OCI-LY3 (cell line): Measurements from ENCODE around the gene PPP1R1B.

Experiments
- H2AFZ ChIP-seq: fragments of 200-600, 300-600 bp; shearing (Covaris generic); 2 replicates; pipeline ENCODE4 v1.6.0; 2014; ENCODE audit warnings: antibody characterized with exemption, low read depth, low read length
- H3K27ac ChIP-seq: fragments of 200-600, 300-600 bp; sonication (generic); 2 replicates; pipeline ENCODE4 v1.5.1; 2014; ENCODE audit warnings: mild to moderate bottlenecking, low read length, moderate library complexity, mixed read lengths
- H3K27me3 ChIP-seq: fragments of 200-600, 300-600 bp; sonication (generic); 2 replicates; pipeline ENCODE4 v1.6.1; 2014; ENCODE audit warnings: low read depth, low read length, mixed read lengths
- H3K36me3 ChIP-seq: fragments of 200-600, 300-600 bp; sonication (generic); replicated peaks from 2 replicates; pipeline ENCODE3; 2014; ENCODE audit warnings: low read depth, low read length, mixed read lengths
- H3K4me1 ChIP-seq: fragments of 300-600, 200-600 bp; sonication (generic); 2 replicates; pipeline ENCODE4 v1.6.1; 2014; ENCODE audit warnings: low read length, mixed read lengths
- H3K4me2 ChIP-seq: fragments of 200-600, 300-600 bp; sonication (generic); 2 replicates; pipeline ENCODE4 v1.6.1; 2014; ENCODE audit warnings: low read length, mixed read lengths
- H3K4me3 ChIP-seq: fragments of 300-600, 200-600 bp; sonication (generic); 2 replicates; pipeline ENCODE4 v1.5.1; 2014; ENCODE audit warnings: antibody characterized with exemption, mild to moderate bottlenecking, low read length, moderate library complexity
- H3K79me2 ChIP-seq: fragments of 300-600, 200-600 bp; shearing (Covaris generic); 2 replicates; pipeline ENCODE4 v1.6.1; 2014; ENCODE audit warnings: mild to moderate bottlenecking, low read length, mixed read lengths
- H3K9ac ChIP-seq: fragments of 300-600, 200-600 bp; shearing (Covaris generic); 2 replicates; pipeline ENCODE4 v1.6.0; 2014; ENCODE audit warnings: mild to moderate bottlenecking, low read length, moderate library complexity
- H3K9me3 ChIP-seq: fragments of 200-600, 300-600 bp; shearing (Covaris generic); 2 replicates; pipeline ENCODE4 v1.6.1; 2014; ENCODE audit warnings: low read length, mixed read lengths; ENCODE audit not compliant: insufficient read depth
- H4K20me1 ChIP-seq: fragments of 200-600, 300-600 bp; sonication (generic); 2 replicates; pipeline ENCODE4 v1.6.1; 2016; ENCODE audit warnings: low read length, mixed read lengths; ENCODE audit not compliant: insufficient read depth
- CTCF ChIP-seq: fragments of 200-600, 300-600 bp; sonication (generic); IDR thresholded peaks from 2 replicates; pipeline ENCODE4 v1.5.1; 2014; ENCODE audit warnings: antibody characterized with exemption, low read length, low read depth
- EZH2phosphoT487 ChIP-seq: fragments of 200-600 bp; shearing (Covaris generic); IDR thresholded peaks from 2 replicates; pipeline ENCODE4 v1.6.1; 2018; ENCODE audit warnings: antibody characterized with exemption, mixed run types, low read depth

PPP1R1B gene

GRCh38 chr17:39683295-39683939 lies 56.7 kb downstream of the PPP1R1B start:
- Histone ChIP-seq H3K9me3 (no peaks in the 10 kb centered on the region), H3K4me1 (peaks cover 11% of the 10 kb centered on the region), H4K20me1 (no peaks in the 10 kb centered on the region), H2AFZ (no peak overlapping the region), H3K79me2 (no peaks in the 10 kb centered on the region), H3K4me2 (no peak overlapping the region), H3K9ac (no peak overlapping the region), H3K27me3 (no peaks in the 10 kb centered on the region), H3K36me3 (no peaks in the 10 kb centered on the region), H3K4me3 (no peak overlapping the region), H3K27ac (no peak overlapping the region)
- TF ChIP-seq EZH2phosphoT487 (no peak), CTCF (no peak)

- Histone ChIP-seq H3K79me2 (no peaks in the 10 kb centered on the region; the same call in 1 of the 2 replicates), H3K4me1 (peaks cover 20% of the 10 kb centered on the region), H3K27ac (no peak overlapping the region), H2AFZ (no peak overlapping the region), H3K9ac (no peak overlapping the region), H3K36me3 (no peaks in the 10 kb centered on the region), H3K4me2 (no peak overlapping the region), H3K27me3 (no peaks in the 10 kb centered on the region), H3K9me3 (no peaks in the 10 kb centered on the region), H4K20me1 (no peaks in the 10 kb centered on the region), H3K4me3 (no peak overlapping the region)
- TF ChIP-seq EZH2phosphoT487, result no peak
- no peak for TF ChIP-seq CTCF
Measured at GRCh38 chr17:39684369-39685192, 57.8 kb downstream of the PPP1R1B start.
